GM12878 (cell line): ENCODE data around the gene NOC4L.

Source experiments
- POLR2AphosphoS5 ChIP-seq: IDR thresholded peaks from 2 replicates; pipeline ENCODE4 v1.6.1; 2011; ENCODE audit warnings: mild to moderate bottlenecking, low read length, inconsistent platforms
- ZBED1 ChIP-seq: IDR thresholded peaks from 2 replicates; pipeline ENCODE4 v1.6.1; 2016; ENCODE audit warnings: borderline replicate concordance
- TF ChIP-seq, protein P1 (sequence below): IDR thresholded peaks from 2 replicates; pipeline ENCODE4 v1.6.1; 2012; ENCODE audit warnings: low read depth, low read length, improper control_type of control experiment
- TF ChIP-seq, protein P2 (sequence below), 3 experiments: IDR thresholded peaks in 2 of 3; conservative IDR thresholded peaks in 1 of 3; 2 replicates each; pipeline ENCODE4 v1.5.1; 2011; ENCODE audit warnings: low read depth in 3 of 3, low read length in 3 of 3, mild to moderate bottlenecking in 3 of 3, control low read depth in 2 of 3, moderate library complexity in 2 of 3, inconsistent platforms in 1 of 3, mixed read lengths in 1 of 3; ENCODE audit not compliant: control insufficient read depth in 2 of 3, insufficient read depth in 1 of 3; ENCODE audit errors: extremely low read depth in 1 of 3

DNA sequence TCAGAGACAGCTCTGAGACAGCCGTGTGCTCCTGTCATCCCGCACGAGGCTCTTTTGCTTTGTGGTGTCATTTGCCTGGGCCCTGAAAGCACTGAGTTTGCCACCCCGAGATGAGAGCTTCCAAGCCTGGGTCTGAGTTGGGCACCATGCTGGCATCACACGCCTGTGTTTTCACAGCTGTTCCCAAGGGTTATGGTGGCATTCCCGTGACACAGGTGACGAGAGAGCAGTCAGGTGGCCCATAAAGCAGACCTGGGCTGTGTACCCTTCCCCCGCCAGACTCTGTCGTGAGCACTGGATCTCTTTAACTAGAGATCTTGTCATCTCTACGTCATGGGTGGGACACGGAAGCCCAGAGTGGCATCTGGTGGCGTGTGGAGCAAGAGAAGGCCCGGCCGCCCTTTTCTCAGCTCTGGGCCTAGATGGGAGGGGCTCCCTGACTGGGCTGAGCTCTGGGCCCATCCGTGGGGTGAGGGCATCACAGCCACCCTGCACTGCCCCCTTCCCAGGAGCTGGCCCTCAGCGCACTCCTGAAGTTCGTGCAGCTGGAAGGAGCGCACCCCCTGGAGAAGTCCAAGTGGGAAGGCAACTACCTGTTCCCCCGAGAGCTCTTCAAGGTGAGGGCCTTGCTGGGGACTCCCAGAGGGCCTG, 2.6 kb downstream of the NOC4L start:
- TF ChIP-seq, protein P1, sequence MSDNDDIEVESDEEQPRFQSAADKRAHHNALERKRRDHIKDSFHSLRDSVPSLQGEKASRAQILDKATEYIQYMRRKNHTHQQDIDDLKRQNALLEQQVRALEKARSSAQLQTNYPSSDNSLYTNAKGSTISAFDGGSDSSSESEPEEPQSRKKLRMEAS: no peak
- TF ChIP-seq POLR2AphosphoS5 (no peak), ZBED1 (no peak)
- TF ChIP-seq, protein P2, sequence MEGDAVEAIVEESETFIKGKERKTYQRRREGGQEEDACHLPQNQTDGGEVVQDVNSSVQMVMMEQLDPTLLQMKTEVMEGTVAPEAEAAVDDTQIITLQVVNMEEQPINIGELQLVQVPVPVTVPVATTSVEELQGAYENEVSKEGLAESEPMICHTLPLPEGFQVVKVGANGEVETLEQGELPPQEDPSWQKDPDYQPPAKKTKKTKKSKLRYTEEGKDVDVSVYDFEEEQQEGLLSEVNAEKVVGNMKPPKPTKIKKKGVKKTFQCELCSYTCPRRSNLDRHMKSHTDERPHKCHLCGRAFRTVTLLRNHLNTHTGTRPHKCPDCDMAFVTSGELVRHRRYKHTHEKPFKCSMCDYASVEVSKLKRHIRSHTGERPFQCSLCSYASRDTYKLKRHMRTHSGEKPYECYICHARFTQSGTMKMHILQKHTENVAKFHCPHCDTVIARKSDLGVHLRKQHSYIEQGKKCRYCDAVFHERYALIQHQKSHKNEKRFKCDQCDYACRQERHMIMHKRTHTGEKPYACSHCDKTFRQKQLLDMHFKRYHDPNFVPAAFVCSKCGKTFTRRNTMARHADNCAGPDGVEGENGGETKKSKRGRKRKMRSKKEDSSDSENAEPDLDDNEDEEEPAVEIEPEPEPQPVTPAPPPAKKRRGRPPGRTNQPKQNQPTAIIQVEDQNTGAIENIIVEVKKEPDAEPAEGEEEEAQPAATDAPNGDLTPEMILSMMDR (IDR thresholded peaks at IDR 0.05 in 2 of 3, conservative IDR thresholded peaks at IDR 0.05 in 1 of 3; ENCODE audit: control insufficient read depth in 2 of 3, extremely low read depth in 1 of 3, insufficient read depth in 1 of 3, low read depth in 3 of 3, low read length in 3 of 3): no peak
